GM19455 (cell line): ENCODE data around the gene OR2B2.

Experiments
- ATAC-seq: cut with Tn5 transposase; IDR thresholded peaks from one replicate; pipeline ENCODE4 v1.9.1; 2021; ENCODE audit not compliant: unreplicated experiment

The OR2B2 gene

GRCh38 chr6:27867945-27868300 lies 44.3 kb downstream of the OR2B2 start:
- no peak for ATAC-seq

GRCh38 chr6:27867051-27867944 lies 44.9 kb downstream of the OR2B2 start:
- ATAC-seq: peak; percentile 14

- peak; percentile 13 for ATAC-seq
These were observed 45.7 kb downstream of the OR2B2 start for GRCh38 chr6:27866357-27867050.

DNA sequence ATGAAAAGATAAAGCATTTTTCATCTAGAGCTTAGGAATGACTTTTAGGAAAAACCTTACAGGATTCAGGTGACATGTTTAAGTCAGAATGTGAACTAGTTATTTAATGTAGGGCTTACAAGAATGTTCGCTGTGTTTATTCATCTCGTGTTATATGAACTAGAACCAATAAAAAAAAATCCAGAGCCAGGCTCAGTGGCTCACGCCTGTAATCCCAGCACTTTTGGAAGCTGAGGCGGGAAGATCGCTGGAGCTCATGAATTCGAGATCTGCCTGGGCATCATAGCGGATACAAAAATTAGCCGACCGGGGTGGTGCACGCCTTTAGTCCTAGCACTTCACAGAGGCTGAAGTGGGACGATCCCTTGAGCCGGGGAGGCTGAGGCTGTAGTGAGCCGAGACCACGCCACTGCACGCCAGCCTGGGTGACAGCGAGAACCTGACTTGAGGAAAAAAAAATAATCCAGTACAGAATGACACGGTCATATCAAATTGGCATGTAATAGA lies 46.3 kb downstream of the OR2B2 start:
- ATAC-seq: peak; percentile 21

DNA sequence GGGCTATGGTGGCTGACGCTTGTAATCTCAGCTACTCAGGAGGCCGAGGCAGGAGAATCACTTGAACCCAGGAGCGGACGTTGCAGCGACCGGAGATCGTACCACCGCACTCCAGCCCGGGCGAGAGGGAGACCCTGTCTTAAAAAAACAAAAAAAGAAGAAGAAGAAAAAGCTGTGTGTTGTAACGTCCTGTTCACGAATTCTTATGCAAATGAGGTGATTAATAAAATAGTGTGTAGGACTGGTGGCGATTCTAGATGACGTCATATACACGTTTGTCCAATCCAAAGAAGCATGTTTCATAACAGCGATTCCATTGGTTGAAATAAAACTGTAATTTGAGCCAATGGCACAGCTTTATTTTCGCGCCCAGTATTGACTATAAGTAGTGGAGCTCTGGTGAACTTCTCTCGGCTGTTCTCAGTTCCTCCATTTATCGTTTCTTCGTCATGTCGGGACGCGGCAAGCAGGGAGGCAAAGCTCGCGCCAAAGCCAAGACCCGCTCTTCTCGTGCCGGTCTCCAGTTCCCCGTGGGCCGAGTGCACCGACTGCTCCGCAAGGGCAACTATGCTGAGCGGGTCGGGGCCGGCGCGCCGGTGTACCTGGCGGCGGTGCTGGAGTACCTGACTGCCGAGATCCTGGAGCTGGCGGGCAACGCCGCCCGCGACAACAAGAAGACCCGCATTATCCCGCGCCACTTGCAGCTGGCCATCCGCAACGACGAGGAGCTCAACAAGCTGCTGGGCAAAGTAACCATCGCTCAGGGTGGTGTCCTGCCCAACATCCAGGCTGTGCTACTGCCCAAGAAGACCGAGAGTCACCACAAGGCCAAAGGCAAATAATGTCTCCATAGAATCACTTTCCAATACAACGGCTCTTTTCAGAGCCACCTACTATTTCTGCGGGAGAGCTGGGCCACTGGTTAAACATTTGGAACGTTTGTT lies 47.0 kb downstream of the OR2B2 start:
- peak; percentile 59 for ATAC-seq

DNA sequence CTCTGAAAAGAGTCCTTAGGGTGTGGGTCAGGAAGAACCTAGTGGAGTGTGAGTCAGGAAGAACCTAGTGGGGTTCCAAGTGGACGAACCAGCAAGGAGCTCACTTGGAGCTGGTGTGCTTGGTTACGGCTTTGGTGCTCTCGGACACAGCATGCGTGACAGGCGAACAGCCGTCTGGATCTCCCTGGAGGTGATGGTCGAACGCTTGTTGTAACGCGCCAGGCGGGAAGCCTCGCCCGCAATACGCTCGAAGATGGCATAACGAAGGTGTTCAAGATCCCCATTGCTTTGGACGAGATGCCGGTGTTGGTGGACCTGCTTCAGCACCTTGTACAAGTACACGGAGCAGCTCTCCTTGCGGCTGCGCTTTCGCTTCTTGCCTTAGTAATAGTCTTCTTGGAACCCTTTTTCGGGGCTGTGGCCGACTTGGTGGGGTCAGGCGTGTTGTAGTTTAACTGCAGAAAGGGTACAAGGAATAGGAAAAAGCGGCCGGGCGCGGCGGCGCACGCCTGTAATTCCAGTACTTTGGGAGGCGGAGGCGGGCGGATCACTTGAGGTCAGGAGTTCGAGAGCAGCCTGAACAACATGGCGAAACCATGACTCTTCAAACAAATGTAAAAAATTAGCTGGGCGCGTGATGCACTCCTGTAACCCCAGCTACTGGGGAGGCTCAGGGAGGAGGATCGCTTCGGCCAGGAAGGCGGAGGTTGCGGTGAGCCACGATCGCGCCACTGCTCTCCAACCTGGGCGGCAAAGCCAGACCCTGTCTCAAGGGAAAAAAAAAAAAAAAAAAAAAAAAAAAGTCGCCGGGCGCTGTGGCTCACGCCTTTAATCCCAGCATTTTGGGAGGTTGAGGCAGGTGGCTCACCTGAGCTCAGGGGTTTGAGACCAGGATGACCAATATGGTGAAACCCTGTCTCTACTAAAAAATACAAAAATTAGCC lies 48.0 kb downstream of the OR2B2 start:
- ATAC-seq: no peak

DNA sequence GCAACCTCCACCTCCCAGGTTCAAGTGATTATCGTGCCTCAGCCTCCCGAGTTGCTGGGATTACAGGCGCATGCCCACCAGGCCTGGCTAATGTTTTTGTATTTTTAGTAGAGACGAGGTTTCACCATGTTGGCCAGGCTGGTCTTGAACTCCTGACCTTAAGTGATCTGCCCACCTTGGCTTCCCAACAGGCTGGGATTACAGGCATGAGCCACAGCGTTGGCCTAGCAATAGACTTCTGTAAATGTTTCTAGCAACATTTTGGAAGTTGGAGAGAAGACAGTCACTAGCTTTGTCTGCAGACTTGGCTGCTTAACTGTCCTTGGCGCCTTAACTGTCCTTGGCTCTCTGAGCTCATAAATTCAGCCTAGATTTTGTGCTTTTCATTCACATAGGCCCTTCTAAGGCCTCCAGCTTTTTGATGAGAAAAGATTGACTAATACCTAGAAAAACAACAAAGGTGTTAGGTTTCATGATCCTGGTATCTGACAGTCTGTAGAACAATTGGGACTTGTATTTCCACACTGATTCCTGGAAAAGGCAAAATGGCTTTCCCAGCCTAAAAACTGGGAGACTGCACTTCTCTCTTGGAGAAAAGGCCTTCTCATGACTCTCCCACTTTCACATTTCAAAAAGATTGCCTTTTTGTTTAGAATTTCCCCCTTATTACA lies 49.7 kb downstream of the OR2B2 start:
- ATAC-seq: no peak

DNA sequence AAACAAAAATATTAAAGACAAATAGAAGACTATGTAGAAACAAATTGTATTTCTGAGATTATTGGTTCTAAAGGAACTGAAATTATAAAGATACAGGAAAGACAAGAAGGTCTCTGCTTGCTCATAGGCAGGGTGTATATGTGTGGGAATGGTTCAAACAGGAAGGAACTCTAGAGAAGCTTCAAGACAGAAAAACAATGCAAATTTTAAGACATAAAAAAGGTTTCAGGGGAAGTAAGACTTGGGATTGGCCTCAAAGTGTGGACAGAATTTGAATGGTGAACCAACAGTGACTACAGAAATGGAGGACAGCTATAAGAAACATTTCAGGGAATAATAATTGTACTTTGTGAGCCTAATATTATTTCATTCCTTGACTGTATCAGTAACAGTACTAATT lies 50.3 kb downstream of the OR2B2 start:
- no peak for ATAC-seq

DNA sequence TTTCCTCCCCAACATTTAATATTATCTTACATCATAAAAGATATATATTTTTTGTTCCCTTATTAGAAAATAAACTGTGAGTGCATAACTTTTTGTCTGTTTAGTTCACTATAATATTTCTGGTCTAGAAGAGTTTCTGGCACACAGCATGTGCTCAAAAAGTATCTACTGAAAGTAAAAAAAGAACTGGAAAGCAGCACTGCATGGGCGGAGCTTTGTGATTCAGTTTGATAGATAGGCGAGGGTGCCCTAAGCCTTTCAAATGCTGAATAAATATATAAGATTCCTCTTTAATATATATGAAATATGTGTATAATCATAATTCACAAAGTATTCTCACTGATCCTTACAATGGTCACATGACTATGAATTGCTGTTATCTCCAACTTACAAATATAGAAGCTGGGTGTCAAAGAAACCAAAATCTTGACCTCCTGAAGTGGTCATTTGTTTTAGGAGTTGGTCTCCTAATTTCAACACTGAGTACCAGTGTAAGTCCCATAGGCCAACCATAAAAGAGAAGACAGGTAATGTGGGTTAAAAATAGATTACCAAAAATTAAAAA lies 50.8 kb downstream of the OR2B2 start:
- no peak for ATAC-seq
